ENCODE data around the gene CAND2.

CAND2 gene

DNA sequence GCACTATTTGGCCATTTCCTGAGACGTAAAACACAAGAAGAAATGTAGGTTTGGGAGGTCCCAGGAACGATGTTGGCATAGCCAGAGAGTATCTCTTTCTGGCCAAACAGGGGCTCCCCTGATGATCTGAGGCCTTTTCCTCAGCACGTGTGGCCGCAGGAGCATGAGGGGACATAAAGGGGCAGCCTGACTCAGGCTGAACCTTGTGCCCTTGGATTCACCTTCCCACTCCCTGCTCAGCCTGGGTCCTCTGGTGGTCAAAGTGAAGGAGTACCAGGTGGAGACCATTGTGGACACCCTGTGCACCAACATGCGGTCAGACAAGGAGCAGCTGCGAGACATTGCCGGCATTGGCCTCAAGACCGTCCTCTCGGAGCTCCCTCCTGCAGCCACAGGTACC is 10.6 kb downstream of the CAND2 start:
- DNase-seq (ENCODE audit: low read depth, low spot score), result no peak

DNA sequence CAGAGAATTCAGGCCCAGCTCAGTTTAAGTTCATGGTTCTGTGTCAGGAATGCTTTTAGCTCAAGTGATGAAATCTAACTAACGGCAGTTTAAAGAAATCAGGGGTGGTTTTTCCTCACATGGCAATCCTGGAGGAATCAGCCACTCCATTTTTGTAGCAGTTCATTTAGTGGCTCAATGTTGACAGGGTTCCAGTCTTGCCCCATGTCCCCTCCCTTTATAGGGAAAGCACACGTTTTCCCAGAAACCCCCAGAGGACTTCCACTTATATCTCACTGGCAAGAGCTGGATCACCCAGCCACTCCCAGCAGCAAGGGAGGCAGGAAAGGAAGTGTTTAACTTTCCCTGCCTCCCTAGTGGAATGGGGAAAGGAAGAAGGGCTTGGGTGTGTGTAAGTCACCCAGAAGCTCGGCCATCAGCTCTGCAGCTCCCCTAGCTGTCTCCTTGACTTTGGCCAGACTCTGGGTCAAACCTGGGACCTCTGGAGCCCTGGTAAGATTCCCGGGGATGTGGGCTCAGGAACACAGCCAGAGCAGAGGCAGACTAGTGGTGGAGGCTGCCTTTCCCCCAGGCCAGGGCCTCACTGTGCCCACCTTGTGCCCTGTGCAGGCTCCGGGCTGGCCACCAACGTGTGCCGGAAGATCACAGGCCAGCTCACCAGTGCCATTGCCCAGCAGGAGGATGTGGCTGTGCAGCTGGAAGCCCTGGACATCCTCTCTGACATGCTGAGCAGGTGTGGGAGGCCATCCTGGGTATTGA is 11.3 kb downstream of the CAND2 start:
- DNase-seq (ENCODE audit: low read depth, low spot score), result no peak

DNA sequence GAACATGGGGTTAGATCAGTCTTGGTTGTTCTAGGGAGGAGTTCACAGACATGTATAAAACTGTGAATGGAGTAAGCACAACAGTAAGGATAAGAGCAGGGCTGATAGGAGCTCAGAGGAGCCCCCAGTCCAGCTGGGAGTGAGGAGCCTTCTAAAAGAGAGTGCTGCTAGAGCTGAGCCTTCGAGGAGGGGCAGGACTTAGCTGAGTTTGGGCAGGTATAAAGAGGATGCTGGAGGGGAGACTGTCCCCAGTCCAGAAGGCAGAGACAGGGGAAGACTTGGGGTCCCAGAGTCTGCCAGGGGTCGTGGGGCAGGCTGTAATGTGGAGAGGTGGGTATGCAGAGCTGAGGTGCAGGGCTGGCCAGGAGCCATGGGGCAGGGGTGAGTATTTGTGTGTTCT is 12.1 kb downstream of the CAND2 start:
- no peak for DNase-seq (ENCODE audit: low read depth, low spot score)

DNA sequence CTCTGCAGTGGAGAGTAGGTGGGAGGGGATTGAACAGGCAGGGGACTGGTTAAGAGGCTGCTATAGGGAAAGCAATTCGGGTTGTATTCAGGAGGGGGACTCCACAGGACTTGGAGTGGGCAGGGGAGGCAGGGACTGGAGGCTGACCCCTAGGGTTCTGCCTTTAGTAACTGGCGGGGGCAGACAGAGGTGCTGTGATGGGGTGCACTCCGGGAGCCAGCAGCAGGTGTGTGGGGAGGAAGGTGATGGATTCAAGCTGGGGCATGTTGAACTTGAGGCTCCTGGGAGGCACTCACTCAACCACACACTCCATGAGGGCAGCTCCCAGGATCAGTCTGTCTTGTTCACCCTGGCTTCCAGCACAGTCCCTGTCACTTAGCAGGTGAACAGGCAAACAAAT is 12.5 kb downstream of the CAND2 start:
- no peak for DNase-seq (ENCODE audit: low read depth, low spot score)

DNA sequence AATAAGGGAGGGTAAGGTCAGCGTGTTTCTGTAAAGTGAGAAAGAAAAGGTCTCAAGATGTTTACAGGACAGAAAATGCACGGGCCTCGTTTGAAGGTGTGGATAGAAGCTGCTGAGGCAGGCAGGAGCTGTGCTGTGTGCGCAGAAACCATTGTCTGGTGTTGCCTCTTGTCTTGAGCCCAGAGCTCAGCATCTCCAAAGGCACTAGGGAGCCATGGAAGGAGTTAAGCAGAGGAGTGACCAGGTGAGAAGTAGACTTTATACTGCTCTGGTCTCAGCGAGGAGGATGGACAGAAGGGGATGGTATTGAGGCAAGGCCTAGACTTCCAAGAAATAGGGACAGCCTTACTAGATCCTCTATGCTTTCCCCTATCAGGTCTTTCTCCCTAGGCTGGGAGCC is 13.0 kb downstream of the CAND2 start:
- DNase-seq (ENCODE audit: low read depth, low spot score), result no peak

DNA sequence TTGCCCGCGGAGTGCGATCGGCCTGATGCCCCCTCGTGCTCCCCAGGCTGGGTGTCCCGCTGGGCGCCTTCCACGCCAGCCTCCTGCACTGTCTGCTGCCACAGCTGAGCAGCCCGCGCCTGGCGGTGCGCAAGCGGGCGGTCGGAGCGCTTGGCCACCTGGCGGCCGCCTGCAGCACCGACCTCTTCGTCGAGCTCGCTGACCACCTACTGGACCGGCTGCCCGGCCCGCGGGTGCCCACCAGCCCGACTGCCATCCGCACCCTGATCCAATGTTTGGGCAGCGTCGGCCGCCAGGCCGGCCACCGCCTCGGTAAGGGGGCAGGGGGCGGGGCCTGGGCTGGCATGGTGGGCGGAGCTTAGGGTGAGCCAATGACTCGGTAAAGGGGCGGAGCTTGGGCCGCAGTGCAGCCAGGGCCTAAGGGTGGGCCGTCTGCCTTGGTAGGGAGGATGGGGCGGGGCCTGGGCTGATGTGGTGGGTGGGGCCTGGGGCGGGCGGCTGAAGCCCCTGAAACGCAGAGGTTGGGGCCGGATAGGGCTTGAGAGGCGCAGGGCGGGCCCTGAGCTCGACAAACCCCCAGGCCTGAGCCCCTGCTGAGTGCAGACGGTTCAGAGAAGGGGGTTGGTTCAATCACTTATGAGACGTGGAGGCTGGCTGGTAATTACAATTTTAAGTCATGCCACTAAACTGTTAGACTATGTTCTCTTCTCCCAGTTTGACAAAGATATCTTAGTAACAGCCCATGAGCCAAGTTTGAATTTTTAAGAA is 13.7 kb downstream of the CAND2 start:
- DNase-seq (ENCODE audit: low read depth, low spot score), result peak; percentile 73

GRCh38 chr3:12810961-12811360 is 14.5 kb downstream of the CAND2 start:
- DNase-seq (ENCODE audit: low read depth, low spot score), result no peak

DNA sequence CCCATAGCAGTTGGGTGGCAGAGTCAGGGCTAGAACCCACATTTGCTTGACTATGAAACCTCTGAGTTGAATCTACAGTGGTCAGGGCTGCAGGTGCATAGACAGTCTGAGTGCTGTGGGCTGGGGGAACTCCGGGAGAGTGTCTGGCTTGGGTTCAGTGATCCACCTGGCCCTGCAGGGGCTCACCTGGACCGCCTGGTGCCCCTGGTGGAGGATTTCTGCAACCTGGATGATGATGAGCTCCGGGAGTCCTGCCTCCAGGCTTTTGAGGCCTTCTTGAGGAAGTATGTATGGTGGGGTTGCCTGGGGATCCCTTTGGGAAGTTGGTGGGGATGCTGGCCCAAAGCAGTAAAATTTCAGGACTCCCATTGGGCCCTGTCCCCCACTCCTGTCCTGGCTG is 16.3 kb downstream of the CAND2 start:
- DNase-seq (ENCODE audit: low read depth, low spot score), result no peak

GRCh38 chr3:12813967-12814366 is 17.5 kb downstream of the CAND2 start:
- no peak for DNase-seq (ENCODE audit: low read depth, low spot score)

GRCh38 chr3:12815078-12815477 is 18.6 kb downstream of the CAND2 start:
- DNase-seq (ENCODE audit: low read depth, low spot score), result no peak

GRCh38 chr3:12815719-12816118 is 19.2 kb downstream of the CAND2 start:
- no peak for DNase-seq (ENCODE audit: low read depth, low spot score)

DNA sequence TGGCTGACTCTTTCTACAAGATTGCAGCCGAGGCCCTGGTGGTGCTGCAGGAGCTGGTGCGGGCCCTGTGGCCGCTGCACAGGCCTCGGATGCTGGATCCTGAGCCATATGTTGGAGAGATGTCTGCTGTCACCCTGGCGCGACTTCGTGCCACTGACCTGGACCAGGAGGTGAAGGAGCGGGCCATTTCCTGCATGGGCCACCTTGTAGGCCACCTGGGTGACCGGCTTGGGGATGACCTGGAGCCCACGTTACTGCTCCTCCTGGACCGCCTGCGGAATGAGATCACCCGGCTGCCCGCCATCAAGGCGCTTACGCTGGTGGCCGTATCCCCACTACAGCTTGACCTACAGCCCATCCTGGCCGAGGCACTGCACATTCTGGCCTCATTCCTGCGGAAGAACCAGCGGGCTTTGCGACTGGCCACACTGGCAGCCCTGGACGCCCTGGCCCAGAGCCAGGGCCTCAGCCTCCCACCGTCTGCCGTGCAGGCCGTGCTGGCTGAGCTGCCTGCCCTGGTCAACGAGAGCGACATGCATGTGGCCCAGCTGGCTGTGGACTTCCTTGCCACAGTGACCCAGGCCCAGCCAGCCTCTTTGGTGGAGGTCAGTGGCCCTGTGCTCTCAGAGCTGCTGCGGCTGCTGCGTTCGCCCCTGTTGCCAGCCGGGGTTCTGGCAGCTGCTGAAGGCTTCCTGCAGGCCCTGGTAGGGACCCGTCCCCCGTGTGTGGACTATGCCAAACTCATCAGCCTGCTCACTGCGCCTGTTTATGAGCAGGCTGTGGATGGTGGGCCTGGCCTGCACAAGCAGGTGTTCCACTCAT is 20.3 kb downstream of the CAND2 start:
- no peak for DNase-seq (ENCODE audit: low read depth, low spot score)

DNA sequence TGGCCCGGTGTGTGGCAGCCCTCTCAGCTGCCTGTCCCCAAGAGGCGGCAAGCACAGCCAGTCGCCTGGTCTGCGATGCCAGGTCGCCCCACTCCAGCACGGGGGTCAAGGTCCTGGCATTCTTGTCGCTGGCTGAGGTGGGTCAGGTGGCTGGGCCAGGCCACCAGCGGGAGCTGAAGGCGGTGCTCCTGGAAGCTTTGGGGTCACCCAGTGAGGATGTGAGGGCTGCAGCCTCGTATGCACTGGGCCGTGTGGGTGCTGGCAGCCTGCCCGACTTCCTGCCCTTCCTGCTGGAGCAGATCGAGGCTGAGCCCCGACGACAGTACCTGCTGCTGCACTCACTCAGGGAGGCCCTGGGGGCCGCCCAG is 20.8 kb downstream of the CAND2 start:
- no peak for DNase-seq (ENCODE audit: low read depth, low spot score)

GRCh38 chr3:12818273-12818672 is 21.8 kb downstream of the CAND2 start:
- no peak for DNase-seq (ENCODE audit: low read depth, low spot score)

GRCh38 chr3:12818773-12819172 is 22.3 kb downstream of the CAND2 start:
- DNase-seq (ENCODE audit: low read depth, low spot score), result no peak

DNA sequence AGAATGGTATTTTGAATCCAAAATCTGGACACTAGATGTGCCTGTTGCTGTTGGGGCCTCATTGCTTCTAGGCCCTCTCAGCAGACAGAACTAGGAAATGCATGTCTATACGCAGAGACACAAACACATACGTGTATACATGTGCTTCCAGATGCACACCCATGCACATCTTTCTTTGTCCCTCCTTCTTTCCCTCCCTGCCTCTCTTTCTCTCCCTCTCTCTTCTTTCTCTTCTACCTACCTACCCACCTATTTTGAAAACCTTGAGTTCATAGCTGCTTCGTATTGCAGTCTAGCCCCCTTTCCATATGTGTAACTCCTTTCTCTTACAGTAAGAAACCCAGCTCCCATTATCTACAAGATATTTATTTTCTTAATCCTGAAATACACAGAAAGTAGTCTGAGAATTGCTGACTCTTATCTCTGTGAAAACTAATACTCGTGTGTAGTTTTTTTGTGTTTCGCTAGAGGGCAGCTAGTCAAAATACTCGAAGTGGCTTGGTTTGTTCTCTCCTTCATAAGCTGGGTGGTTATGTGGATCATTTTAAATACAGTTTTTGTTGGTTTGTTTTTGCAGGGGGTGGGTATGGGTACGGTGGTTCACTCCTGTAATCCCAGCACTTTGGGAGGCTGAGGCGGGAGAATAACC is 26.4 kb downstream of the CAND2 start:
- DNase-seq (ENCODE audit: low read depth, low spot score), result no peak

DNA sequence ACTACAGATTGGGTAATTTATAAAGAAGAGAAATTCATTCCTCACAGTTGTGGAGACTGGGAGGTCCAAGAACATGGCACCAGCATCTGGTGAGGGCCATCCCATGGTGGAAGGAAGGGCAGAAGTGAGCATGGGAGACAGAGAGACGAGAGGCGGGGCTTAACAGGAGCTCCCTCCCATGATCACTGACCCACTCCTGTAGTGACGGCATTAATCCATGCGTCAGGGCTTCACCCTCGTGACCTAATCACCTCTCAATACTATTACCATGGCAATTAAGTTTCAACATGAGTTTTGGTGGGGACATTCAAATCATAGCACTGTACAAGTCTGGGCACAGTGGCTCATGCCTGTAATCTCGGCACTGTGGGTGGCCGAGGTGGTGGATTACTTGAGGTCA is 27.8 kb downstream of the CAND2 start:
- no peak for DNase-seq (ENCODE audit: low read depth, low spot score)

DNA sequence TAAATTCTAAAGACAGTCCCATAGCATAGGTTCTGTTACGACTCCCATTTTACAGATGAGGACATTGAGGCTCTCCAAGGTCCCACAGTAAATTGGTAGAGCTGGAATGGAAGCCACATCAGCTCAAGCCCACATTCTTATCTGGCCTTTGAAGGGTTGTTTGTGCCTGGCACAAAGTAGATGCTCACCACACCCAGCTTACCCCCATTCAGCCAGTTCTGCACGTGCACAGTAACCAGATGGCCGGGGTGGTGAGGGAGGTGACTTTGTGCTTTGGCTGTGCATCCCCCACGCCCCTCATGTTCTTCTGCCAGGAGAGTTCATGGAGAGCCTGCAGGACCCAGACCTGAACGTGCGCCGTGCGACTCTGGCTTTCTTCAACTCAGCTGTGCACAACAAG is 28.7 kb downstream of the CAND2 start:
- no peak for DNase-seq (ENCODE audit: low read depth, low spot score)

DNA sequence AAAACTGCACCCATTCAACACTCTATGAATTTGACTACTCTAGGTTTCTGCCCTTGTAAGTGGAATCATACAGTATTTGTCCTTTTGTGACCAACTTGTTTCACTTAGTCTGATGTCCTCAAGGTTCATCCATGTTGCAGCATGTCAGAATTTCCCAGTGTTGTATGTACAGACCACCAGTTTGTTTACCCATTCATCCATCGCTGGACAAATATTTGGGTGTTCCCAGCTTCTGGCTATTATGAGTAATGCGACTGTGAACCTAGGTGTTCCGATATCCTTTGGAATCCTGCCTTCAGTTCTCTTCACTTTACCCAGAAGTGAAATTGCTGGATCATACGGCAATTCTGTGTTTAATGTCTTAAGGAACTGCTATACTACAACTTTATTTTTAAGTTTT is 32.3 kb downstream of the CAND2 start:
- no peak for DNase-seq (ENCODE audit: low read depth, low spot score)

GRCh38 chr3:12829404-12829803 is 32.9 kb downstream of the CAND2 start:
- DNase-seq (ENCODE audit: low read depth, low spot score), result no peak

DNA sequence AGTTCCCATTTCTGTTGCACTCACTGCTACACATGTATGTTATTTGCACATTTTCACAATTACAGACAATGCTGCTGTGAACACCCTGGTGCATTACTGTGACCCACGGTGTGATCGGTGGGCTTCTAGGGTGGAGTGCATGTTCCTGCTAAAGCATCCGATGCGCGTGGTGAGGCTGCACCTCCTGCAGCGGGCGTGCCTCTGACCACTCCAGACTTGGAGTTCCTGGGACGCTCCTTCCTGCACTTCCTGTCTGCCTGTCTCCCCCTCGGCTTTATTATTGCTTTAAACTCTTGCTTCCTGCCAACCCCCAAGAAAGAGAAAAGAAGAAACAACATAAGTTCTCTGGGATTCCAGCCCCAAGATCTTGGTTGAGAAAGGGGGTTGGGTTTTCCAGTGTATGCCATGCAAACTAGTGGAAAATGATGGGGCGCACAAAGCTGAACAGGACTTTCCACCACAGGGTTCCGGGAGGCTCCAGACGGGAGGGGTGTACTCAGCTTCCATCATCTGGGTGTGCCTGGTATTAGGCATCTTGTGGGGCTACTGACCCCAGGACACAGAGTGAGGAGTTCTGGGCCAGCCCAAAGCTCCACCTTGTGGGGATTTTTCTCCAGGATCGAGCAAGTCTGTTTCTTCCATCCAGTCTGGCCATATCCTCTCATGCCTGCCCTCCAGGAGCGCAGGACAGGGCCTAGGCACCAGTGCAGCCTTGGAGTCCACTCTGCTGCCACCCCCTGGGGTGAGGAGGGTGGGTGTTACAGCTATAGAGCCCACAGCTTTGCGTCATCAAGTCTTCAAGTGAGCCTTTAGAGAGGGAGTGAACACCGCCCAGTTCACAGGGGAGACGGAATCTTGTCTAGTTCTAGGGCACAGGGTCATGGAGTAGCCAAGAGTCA is 33.7 kb downstream of the CAND2 start:
- no peak for DNase-seq (ENCODE audit: low read depth, low spot score)
